ENCODE data around the gene GKN2. TPM values are rescaled to one million over a fixed set of nuclear protein-coding genes. Genes with fewer than 3 reads are reported as not detected.

The GKN2 gene
- total RNA-seq, 2 experiments from 2014 or later = not detected

DNA sequence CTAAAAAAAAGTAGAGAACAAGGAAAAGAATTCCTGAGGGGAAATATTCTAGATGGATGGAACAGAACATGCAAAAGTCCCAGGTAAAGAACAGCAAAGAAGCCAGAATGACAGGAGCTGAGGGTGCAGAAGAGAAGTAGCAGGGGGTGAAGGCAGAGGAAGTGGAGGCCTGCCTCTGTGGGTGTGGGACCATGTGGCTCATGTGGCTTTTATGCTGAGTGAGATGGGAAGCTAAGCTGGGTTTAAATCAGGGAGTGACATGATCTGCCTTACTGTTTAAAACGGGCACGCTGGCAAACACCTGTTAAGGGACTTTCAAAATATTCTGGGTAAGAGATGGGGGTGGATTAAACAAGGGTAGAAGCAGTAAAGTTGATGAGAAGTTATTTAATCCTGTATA is 40.0 kb downstream of the GKN2 start:
- no peak overlapping the region for H2AFZ ChIP-seq (ENCODE audit: low read length)
- no TSS peak for BruUV-seq (replicated peaks)
- no peaks in the 10 kb centered on the region for H3K9me2 ChIP-seq (ENCODE audit: insufficient read depth, low read length)
- no peak overlapping the region for H3K4me3 ChIP-seq (ENCODE audit: low read depth, low read length, poor library complexity, severe bottlenecking)
- intact Hi-C loops (cut with micrococcal nuclease; ENCODE audit: unreplicated experiment) = no loop called here
- no peaks in the 10 kb centered on the region; the same call in 1 of the 2 replicates for H3K36me3 ChIP-seq (ENCODE audit: insufficient read depth, low read length)
- H3K4me2 ChIP-seq (ENCODE audit: low read length) = no peak overlapping the region
- no peaks in the 10 kb centered on the region for H4K20me1 ChIP-seq (ENCODE audit: insufficient read depth, low read length)
- CTCF ChIA-PET (ENCODE audit: unreplicated experiment) = no interaction called here
- H3K9me3 ChIP-seq (ENCODE audit: low read length) = peaks cover 15% of the 10 kb centered on the region
- no peak overlapping the region for H3K27ac ChIP-seq (ENCODE audit: low read depth, low read length, poor library complexity, severe bottlenecking)
- H3K4me1 ChIP-seq (ENCODE audit: insufficient read depth, low read length, poor library complexity, severe bottlenecking) = peaks cover 19% of the 10 kb centered on the region
- POLR2A ChIA-PET = interaction anchor here (1.1 kb wide), 1 partner anchor 432 kb away, joined by 3 read pairs; no protein-coding TSS in a partner anchor
- H3K79me2 ChIP-seq (ENCODE audit: insufficient read depth, low read depth, low read length) = no peaks in the 10 kb centered on the region
- TF ChIP-seq EZH2phosphoT487 (IDR thresholded peaks at IDR 0.05; ENCODE audit: borderline replicate concordance, low read depth, low read length) = no peak
- TF ChIP-seq, protein P1, sequence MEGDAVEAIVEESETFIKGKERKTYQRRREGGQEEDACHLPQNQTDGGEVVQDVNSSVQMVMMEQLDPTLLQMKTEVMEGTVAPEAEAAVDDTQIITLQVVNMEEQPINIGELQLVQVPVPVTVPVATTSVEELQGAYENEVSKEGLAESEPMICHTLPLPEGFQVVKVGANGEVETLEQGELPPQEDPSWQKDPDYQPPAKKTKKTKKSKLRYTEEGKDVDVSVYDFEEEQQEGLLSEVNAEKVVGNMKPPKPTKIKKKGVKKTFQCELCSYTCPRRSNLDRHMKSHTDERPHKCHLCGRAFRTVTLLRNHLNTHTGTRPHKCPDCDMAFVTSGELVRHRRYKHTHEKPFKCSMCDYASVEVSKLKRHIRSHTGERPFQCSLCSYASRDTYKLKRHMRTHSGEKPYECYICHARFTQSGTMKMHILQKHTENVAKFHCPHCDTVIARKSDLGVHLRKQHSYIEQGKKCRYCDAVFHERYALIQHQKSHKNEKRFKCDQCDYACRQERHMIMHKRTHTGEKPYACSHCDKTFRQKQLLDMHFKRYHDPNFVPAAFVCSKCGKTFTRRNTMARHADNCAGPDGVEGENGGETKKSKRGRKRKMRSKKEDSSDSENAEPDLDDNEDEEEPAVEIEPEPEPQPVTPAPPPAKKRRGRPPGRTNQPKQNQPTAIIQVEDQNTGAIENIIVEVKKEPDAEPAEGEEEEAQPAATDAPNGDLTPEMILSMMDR (conservative IDR thresholded peaks at IDR 0.05; ENCODE audit: low read length) = no peak
- no peak for DNase-seq (ENCODE audit: low spot score)

DNA sequence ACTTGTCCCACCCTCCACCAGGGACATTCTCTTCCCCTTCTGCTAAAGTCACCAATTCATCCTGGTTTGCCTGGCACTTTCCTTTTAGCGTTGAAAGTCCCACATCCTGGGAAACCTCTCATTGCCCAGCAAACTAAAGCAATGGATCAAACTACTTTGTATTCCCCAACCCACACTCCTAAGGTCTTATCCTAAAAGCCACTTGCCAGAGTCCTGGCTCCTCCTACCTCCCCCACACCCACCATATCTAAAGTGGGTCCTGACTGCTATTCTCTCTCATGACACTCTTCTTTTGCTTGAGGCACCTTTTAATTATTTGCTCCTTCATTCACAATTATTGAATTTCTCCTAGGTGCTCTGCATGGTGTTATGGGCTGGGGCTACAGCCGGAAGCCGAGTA is 40.6 kb downstream of the GKN2 start:
- no peaks in the 10 kb centered on the region for H4K20me1 ChIP-seq (ENCODE audit: insufficient read depth, low read length)
- intact Hi-C loops (cut with micrococcal nuclease; ENCODE audit: unreplicated experiment) = no loop called here
- DNase-seq (ENCODE audit: low spot score) = no peak
- no peak overlapping the region for H3K27ac ChIP-seq (ENCODE audit: low read depth, low read length, poor library complexity, severe bottlenecking)
- H3K9me2 ChIP-seq (ENCODE audit: insufficient read depth, low read length) = no peaks in the 10 kb centered on the region
- no peak for TF ChIP-seq EZH2phosphoT487 (IDR thresholded peaks at IDR 0.05; ENCODE audit: borderline replicate concordance, low read depth, low read length)
- TF ChIP-seq, protein P1 (conservative IDR thresholded peaks at IDR 0.05; ENCODE audit: low read length) = no peak
- no peak overlapping the region for H3K4me2 ChIP-seq (ENCODE audit: low read length)
- H3K4me1 ChIP-seq (ENCODE audit: insufficient read depth, low read length, poor library complexity, severe bottlenecking) = peaks cover 26% of the 10 kb centered on the region
- H3K79me2 ChIP-seq (ENCODE audit: insufficient read depth, low read depth, low read length) = no peaks in the 10 kb centered on the region
- ChIA-PET POLR2A (no interaction called here), CTCF (ENCODE audit: unreplicated experiment) (no interaction called here)
- H3K4me3 ChIP-seq (ENCODE audit: low read depth, low read length, poor library complexity, severe bottlenecking) = no peak overlapping the region
- H2AFZ ChIP-seq (ENCODE audit: low read length) = no peak overlapping the region
- no TSS peak for BruUV-seq (replicated peaks)
- no peaks in the 10 kb centered on the region; the same call in 1 of the 2 replicates for H3K36me3 ChIP-seq (ENCODE audit: insufficient read depth, low read length)
- peaks cover 15% of the 10 kb centered on the region for H3K9me3 ChIP-seq (ENCODE audit: low read length)

DNA sequence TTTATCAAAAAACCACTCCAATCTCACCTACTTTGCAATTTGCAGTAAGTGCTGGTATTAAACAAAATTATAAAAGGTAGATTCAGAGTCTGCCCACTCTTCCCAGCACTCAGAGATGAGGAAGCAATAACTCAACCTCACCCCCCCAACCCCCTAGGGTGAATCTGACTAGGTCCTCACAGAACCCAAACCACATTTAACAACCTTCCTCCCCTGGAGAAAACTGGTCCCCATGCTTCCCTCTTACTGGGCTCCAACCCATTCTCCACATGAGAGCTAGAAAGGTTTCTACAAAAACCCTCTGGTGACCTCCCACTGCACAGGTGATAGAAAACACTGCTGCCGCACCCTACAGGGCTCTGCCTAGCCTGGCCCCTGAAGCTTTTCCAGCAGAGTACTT is 41.0 kb downstream of the GKN2 start:
- Histone ChIP-seq H3K4me3 (ENCODE audit: low read depth, low read length, poor library complexity, severe bottlenecking) (no peak overlapping the region), H3K27ac (ENCODE audit: low read depth, low read length, poor library complexity, severe bottlenecking) (no peak overlapping the region), H3K4me2 (ENCODE audit: low read length) (no peak overlapping the region), H3K4me1 (ENCODE audit: insufficient read depth, low read length, poor library complexity, severe bottlenecking) (peaks cover 30% of the 10 kb centered on the region), H3K9me2 (ENCODE audit: insufficient read depth, low read length) (no peaks in the 10 kb centered on the region), H4K20me1 (ENCODE audit: insufficient read depth, low read length) (no peaks in the 10 kb centered on the region), H2AFZ (ENCODE audit: low read length) (no peak overlapping the region), H3K9me3 (ENCODE audit: low read length) (peaks cover 16% of the 10 kb centered on the region), H3K79me2 (ENCODE audit: insufficient read depth, low read depth, low read length) (no peaks in the 10 kb centered on the region), H3K36me3 (ENCODE audit: insufficient read depth, low read length) (no peaks in the 10 kb centered on the region; the same call in 1 of the 2 replicates)
- intact Hi-C loops (cut with micrococcal nuclease; ENCODE audit: unreplicated experiment) = no loop called here
- TF ChIP-seq, protein P1 (conservative IDR thresholded peaks at IDR 0.05; ENCODE audit: low read length) = no peak
- TF ChIP-seq EZH2phosphoT487 (IDR thresholded peaks at IDR 0.05; ENCODE audit: borderline replicate concordance, low read depth, low read length) = no peak
- POLR2A ChIA-PET = no interaction called here
- no peak for DNase-seq (ENCODE audit: low spot score)
- BruUV-seq (replicated peaks) = no TSS peak
- CTCF ChIA-PET (ENCODE audit: unreplicated experiment) = no interaction called here
